Measurements from ENCODE around the gene PADI2. TPM values are rescaled to one million over a fixed set of nuclear protein-coding genes. Genes with fewer than 3 reads are reported as not detected.

PADI2 gene
- total and polyA plus RNA-seq, 2 donors (not counting 1 experiment from before 2014, with no cell fraction given): 0.25 to 14.2 TPM

DNA sequence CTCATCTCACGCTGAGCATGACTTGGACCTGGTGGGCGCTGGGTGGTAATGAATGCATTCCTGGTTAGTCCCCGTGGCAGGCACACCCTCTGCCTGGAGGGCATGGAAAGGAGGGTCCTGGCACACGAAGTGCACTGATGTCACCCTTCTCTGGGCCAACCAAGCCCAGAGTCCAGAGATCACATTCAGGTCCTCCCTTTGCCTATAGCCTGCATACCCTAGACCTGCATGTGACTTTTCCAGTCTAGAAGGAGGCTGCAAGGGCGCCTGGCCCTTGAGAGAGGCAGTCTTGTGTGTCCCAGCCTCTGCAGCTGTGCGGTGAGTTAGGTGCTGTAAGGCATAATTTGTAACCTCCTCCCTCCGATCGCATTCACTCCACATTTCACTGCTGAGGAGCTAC lies 22.1 kb downstream of the PADI2 start:
- Histone ChIP-seq H3K9me3 (ENCODE audit: control extremely low read depth in 1 of 3, control insufficient read depth in 2 of 3, insufficient read depth in 1 of 3, low read length in 2 of 3) (peaks cover 0 to 15% (median 0%) of the 10 kb centered on the region in 3 donors), H3K4me1 (ENCODE audit: control insufficient read depth in 2 of 2, insufficient read depth in 2 of 2, low read length in 2 of 2) (no peaks in the 10 kb centered on the region), H2AFZ (ENCODE audit: insufficient read depth, low read depth, low read length, poor library complexity, severe bottlenecking) (no peak overlapping the region), H4K20me1 (ENCODE audit: control insufficient read depth, insufficient read depth, low read length, poor library complexity, severe bottlenecking) (no peaks in the 10 kb centered on the region), H3K4me3 (ENCODE audit: control extremely low read depth in 1 of 5, extremely low read depth in 1 of 5, insufficient read depth in 1 of 5, low read depth in 2 of 5, low read length in 4 of 5) (no peak overlapping the region), H3K4me2 (replicated peaks; ENCODE audit: low read depth, low read length, poor library complexity, severe bottlenecking) (no peak overlapping the region), H3K36me3 (replicated peaks in 1 of 2; ENCODE audit: control extremely low read depth in 1 of 2, control insufficient read depth in 1 of 2, extremely low read depth in 1 of 2, insufficient read depth in 2 of 2, low read length in 1 of 2) (no peaks in the 10 kb centered on the region), H3K9ac (ENCODE audit: low read length) (no peak overlapping the region), H3K27ac (ENCODE audit: low read length in 2 of 2) (no peak overlapping the region), H3K79me2 (ENCODE audit: control insufficient read depth, insufficient read depth, low read length) (no peaks in the 10 kb centered on the region), H3K27me3 (replicated peaks in 1 of 4; ENCODE audit: control extremely low read depth in 1 of 4, control insufficient read depth in 3 of 4, insufficient read depth in 4 of 4, low read length in 3 of 4) (no peaks in the 10 kb centered on the region)
- Mint-ChIP-seq H3K9me3 (ENCODE audit: insufficient read depth) (no peaks in the 10 kb centered on the region), H3K27ac (no peak overlapping the region), H3K4me1 (no peaks in the 10 kb centered on the region), H3K4me3 (no peak overlapping the region), H3K27me3 (no peaks in the 10 kb centered on the region)
- ChIA-PET CTCF (no interaction called here), POLR2A (no interaction called here)
- 86% methylated on average over 8 of the region's 8 CpGs for WGBS (ENCODE audit: insufficient coverage)
- DNase-seq (no peak), ATAC-seq (ENCODE audit: low read depth) (no peak)
- intact Hi-C loops (cut with micrococcal nuclease): no loop called here
- TF ChIP-seq EZH2 (IDR thresholded peaks at IDR 0.05; ENCODE audit: borderline replicate concordance, insufficient read depth, low read depth, low read length, poor library complexity, severe bottlenecking) (no peak), CTCF (IDR thresholded peaks at IDR 0.05) (no peak)

- no peak overlapping the region for H2AFZ ChIP-seq (ENCODE audit: insufficient read depth, low read depth, low read length, poor library complexity, severe bottlenecking)
- ATAC-seq (ENCODE audit: low read depth) (no peak), DNase-seq (no peak)
- no peaks in the 10 kb centered on the region for H3K36me3 ChIP-seq (replicated peaks in 1 of 2; ENCODE audit: control extremely low read depth in 1 of 2, control insufficient read depth in 1 of 2, extremely low read depth in 1 of 2, insufficient read depth in 2 of 2, low read length in 1 of 2)
- ChIA-PET POLR2A (no interaction called here), CTCF (no interaction called here)
- no peak overlapping the region for H3K4me3 ChIP-seq (ENCODE audit: control extremely low read depth in 1 of 5, extremely low read depth in 1 of 5, insufficient read depth in 1 of 5, low read depth in 2 of 5, low read length in 4 of 5)
- Mint-ChIP-seq H3K4me3 (no peak overlapping the region), H3K4me1 (no peaks in the 10 kb centered on the region), H3K27ac (no peak overlapping the region), H3K27me3 (peaks cover under 1% of the 10 kb centered on the region), H3K9me3 (ENCODE audit: insufficient read depth) (no peaks in the 10 kb centered on the region)
- no peak overlapping the region for H3K9ac ChIP-seq (ENCODE audit: low read length)
- H3K9me3 ChIP-seq (ENCODE audit: control extremely low read depth in 1 of 3, control insufficient read depth in 2 of 3, insufficient read depth in 1 of 3, low read length in 2 of 3): peaks cover 0 to 20% (median 0%) of the 10 kb centered on the region in 3 donors
- intact Hi-C loops (cut with micrococcal nuclease): no loop called here
- no peaks in the 10 kb centered on the region for H3K27me3 ChIP-seq (replicated peaks in 1 of 4; ENCODE audit: control extremely low read depth in 1 of 4, control insufficient read depth in 3 of 4, insufficient read depth in 4 of 4, low read length in 3 of 4)
- no peak overlapping the region for H3K27ac ChIP-seq (ENCODE audit: low read length in 2 of 2)
- no peak for TF ChIP-seq CTCF (IDR thresholded peaks at IDR 0.05)
- no peak for TF ChIP-seq EZH2 (IDR thresholded peaks at IDR 0.05; ENCODE audit: borderline replicate concordance, insufficient read depth, low read depth, low read length, poor library complexity, severe bottlenecking)
- H3K4me1 ChIP-seq (ENCODE audit: control insufficient read depth in 2 of 2, insufficient read depth in 2 of 2, low read length in 2 of 2): no peaks in the 10 kb centered on the region
- no peaks in the 10 kb centered on the region for H3K79me2 ChIP-seq (ENCODE audit: control insufficient read depth, insufficient read depth, low read length)
- no CpG with 5 or more reads among the region's 1 CpG for WGBS (ENCODE audit: insufficient coverage)
- H3K4me2 ChIP-seq (replicated peaks; ENCODE audit: low read depth, low read length, poor library complexity, severe bottlenecking): no peak overlapping the region
- H4K20me1 ChIP-seq (ENCODE audit: control insufficient read depth, insufficient read depth, low read length, poor library complexity, severe bottlenecking): no peaks in the 10 kb centered on the region
Observed at GRCh38 chr1:17096584-17096983, 22.7 kb downstream of the PADI2 start.

Measured in B cell (primary cell).